ENCODE results near the gene USP6NL. TPM values are rescaled to one million over a fixed set of nuclear protein-coding genes. Genes with fewer than 3 reads are reported as not detected.

The USP6NL gene
- total and polyA plus RNA-seq, 2 of the 8 experiments (the other 6 are each of a cell fraction or from before 2014, with no cell fraction given) = 10.9 to 28.8 TPM

- peaks cover 19 to 100% of the 10 kb centered on the region in 2 experiments for H3K79me2 ChIP-seq (ENCODE audit: control insufficient read depth in 1 of 2, insufficient read depth in 2 of 2, low read length in 2 of 2)
- no peak overlapping the region for H2BK12ac ChIP-seq (ENCODE audit: low read depth, low read length)
- H3K23ac ChIP-seq (ENCODE audit: insufficient read length) = no peak overlapping the region
- no peak overlapping the region for H3K9ac ChIP-seq (replicated peaks in 1 of 4; ENCODE audit: extremely low read depth in 1 of 4, low read depth in 3 of 4, low read length in 3 of 4)
- no peak overlapping the region for H4K5ac ChIP-seq (ENCODE audit: insufficient read length, low read depth, low read length)
- DNase-seq (ENCODE audit: low read depth in 1 of 2, low spot score in 2 of 2) (no peak), FAIRE-seq (no peak)
- no peak for TF ChIP-seq JUND (IDR thresholded peaks at IDR 0.05; ENCODE audit: low read length)
- no peak for TF ChIP-seq GTF2F1 (IDR thresholded peaks at IDR 0.05; ENCODE audit: borderline replicate concordance, low read depth, low read length)
- TF ChIP-seq ZNF274 (IDR thresholded peaks at IDR 0.05; ENCODE audit: borderline replicate concordance, extremely low read depth, low read length) = no peak
- no peak for TF ChIP-seq TEAD4 (IDR thresholded peaks at IDR 0.05; ENCODE audit: low read depth, low read length)
- no peak for TF ChIP-seq GABPA (IDR thresholded peaks at IDR 0.05; ENCODE audit: borderline replicate concordance, insufficient read depth, low read length)
- TF ChIP-seq POLR2AphosphoS5 (IDR thresholded peaks at IDR 0.05; ENCODE audit: low read depth, low read length) = no peak
- 76% methylated on average over 2 of the region's 2 CpGs; no CpG with 5 or more reads in 1 of the 2 experiments for WGBS, 2 experiments (ENCODE audit: extremely low coverage in 1 of 2, insufficient coverage in 1 of 2, insufficient read length in 1 of 2, insufficient replicate concordance in 2 of 2, low coverage in 1 of 2, low lambda C conversion rate in 2 of 2, missing lambda C conversion rate in 1 of 2)
- no peaks in the 10 kb centered on the region; the same call in 1 of the 2 replicates for H3K79me1 ChIP-seq (ENCODE audit: low read depth, low read length)
- H3K4me2 ChIP-seq (ENCODE audit: insufficient read depth in 1 of 2, low read depth in 2 of 2, low read length in 2 of 2) = no peak overlapping the region
- no peaks in the 10 kb centered on the region for H3K36me3 ChIP-seq (ENCODE audit: control insufficient read depth in 2 of 4, insufficient read depth in 4 of 4, low read length in 3 of 4)
- peaks cover 4 to 17% (median 12%) of the 10 kb centered on the region in 4 experiments for H3K4me1 ChIP-seq (replicated peaks in 1 of 4; ENCODE audit: control insufficient read depth in 3 of 4, insufficient read depth in 4 of 4, low read length in 3 of 4)
- H3K4me3 ChIP-seq (ENCODE audit: extremely low read depth in 1 of 4, insufficient read depth in 2 of 4, low read depth in 3 of 4, low read length in 4 of 4) = no peak overlapping the region
- no peaks in the 10 kb centered on the region for H3K9me3 ChIP-seq (ENCODE audit: insufficient read depth in 2 of 2, low read depth in 1 of 2, low read length in 1 of 2)
- no peak overlapping the region for H2BK5ac ChIP-seq (ENCODE audit: low read depth, low read length)
- POLR2A ChIA-PET (ENCODE audit: partially characterized antibody) = no interaction called here
- H3K18ac ChIP-seq (ENCODE audit: extremely low read depth, low read length) = no peak overlapping the region
- H3K14ac ChIP-seq (ENCODE audit: insufficient read length) = no peak overlapping the region
- no peaks in the 10 kb centered on the region for H3K27me3 ChIP-seq (replicated peaks in 1 of 4; ENCODE audit: control insufficient read depth in 3 of 4, extremely low read depth in 1 of 4, insufficient read depth in 3 of 4, low read length in 3 of 4)
- H2AK5ac ChIP-seq (ENCODE audit: low read depth, low read length) = no peak overlapping the region
- no peak overlapping the region for H3K4ac ChIP-seq (replicated peaks; ENCODE audit: insufficient read length, low read depth, low read length)
- no peaks in the 10 kb centered on the region for H3K23me2 ChIP-seq (ENCODE audit: low read depth, low read length)
- no peak overlapping the region for H2BK120ac ChIP-seq (replicated peaks; ENCODE audit: low read depth, low read length)
- CTCF ChIA-PET (ENCODE audit: partially characterized antibody) = interaction anchor here (1.6 kb wide), 1 partner anchor 15 kb away, joined by 4 read pairs; no protein-coding TSS in a partner anchor
- no peak overlapping the region for H4K8ac ChIP-seq (ENCODE audit: extremely low read depth, insufficient read depth, low read length)
- H2BK15ac ChIP-seq (ENCODE audit: low read length) = no peak overlapping the region
- peaks cover 11 to 17% of the 10 kb centered on the region in 2 experiments for H4K20me1 ChIP-seq (replicated peaks in 1 of 2; ENCODE audit: control insufficient read depth in 1 of 2, insufficient read depth in 2 of 2, low read length in 2 of 2)
- H3K27ac ChIP-seq (ENCODE audit: low read depth, low read length) = no peak overlapping the region
- no peak overlapping the region for H2AFZ ChIP-seq (ENCODE audit: low read length)
- no peak overlapping the region for H3K56ac ChIP-seq (replicated peaks; ENCODE audit: insufficient read length, low read depth, low read length)
- H2BK20ac ChIP-seq (ENCODE audit: low read length) = no peak overlapping the region
- no peak overlapping the region for H4K91ac ChIP-seq (replicated peaks; ENCODE audit: insufficient read length, low read length)
Measured at GRCh38 chr10:11604865-11605650, 6.4 kb downstream of the USP6NL start.
